GM18861 (cell line): Measurements from ENCODE around the gene RHOBTB1.

ENCODE experiments used
- ATAC-seq: cut with Tn5 transposase; IDR thresholded peaks from one replicate; pipeline ENCODE4 v1.9.1; 2021; ENCODE audit not compliant: unreplicated experiment

Gene RHOBTB1

GRCh38 chr10:60967260-60967659, 23.3 kb upstream of the RHOBTB1 start:
- no peak for ATAC-seq

- ATAC-seq, result no peak
Measured at GRCh38 chr10:60965696-60966095, 21.7 kb upstream of the RHOBTB1 start.

DNA sequence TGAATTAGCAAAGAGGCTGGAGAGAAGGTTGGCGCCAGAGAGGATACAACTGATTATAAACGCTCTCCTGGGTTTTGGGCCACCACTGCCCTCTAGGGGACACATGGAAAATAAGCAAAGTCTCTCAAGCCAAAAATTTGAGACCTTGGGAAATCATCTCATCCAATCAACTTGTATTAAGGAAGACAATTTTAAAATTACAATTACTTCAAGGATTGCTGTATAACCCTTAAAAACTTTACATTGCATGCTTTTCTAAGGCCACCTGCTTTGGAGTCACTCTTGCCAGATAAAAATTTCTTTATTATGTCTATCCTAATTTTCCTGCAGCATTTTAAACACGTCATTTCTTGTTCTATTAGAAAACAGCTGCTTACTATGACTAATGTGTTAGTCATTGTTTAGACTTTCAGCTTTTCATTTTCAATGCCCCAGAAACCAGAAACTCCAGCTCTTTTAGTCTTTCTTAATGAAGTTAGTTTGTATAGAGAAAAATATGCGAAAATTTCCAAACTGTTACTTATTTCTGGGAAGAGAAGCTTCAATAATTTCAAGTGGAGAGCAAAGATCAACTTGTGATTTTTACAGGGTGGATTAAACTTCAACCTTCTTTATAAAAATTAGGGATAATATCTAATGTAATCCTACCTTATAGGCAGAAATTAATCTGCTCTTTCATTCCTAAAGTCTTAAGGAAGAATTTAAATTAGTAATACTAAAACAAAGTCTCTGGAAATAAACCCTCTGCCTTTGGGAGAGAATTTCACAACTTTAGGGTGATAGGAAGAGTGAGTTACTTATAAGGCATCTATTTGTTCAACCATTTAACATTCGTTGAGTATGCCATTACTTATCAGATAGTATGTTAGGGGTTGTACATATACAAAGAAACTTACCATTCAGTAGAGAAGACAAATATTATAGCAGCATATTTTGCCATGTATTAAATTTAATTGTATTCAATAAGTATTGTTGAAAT, 20.6 kb upstream of the RHOBTB1 start:
- peak; percentile 55 for ATAC-seq

GRCh38 chr10:60963441-60964256, 19.7 kb upstream of the RHOBTB1 start:
- ATAC-seq, result no peak

DNA sequence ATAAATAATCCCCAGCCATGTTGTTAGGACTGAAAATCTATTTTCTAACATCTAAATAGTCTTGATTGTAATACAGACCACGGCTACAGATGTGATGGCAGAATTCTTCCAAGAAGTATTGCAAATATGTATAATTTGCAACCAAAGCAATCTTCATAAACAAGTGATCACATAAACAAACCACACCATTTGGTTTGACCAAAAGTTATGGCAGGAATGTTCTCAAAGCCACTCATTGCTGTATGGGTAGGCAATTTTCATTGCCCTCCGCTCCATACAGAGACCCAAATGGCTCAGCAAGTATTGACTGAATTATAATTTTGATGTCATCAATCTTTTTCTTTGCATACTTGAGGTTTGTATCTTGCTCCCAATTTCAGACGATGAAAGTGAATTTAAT, 19.0 kb upstream of the RHOBTB1 start:
- ATAC-seq, result no peak

DNA sequence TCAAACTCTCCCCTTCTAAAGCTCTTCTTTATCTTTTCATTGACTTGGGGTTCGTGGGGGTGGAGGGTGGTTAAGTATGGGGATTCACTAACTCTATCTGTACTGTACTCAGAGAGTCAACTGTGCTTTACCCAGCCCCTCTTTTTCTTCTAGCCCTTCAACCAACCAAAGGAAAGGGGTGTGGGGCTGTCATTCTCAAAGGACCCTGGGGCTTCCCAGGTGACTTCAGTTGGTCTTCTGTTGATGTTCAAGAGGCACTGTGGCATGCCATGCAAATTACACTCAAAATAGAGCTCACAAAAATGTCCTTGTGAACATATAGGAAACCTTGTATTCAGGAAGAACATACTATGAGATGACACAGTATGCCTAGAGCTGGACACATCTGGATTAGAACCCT, 16.9 kb upstream of the RHOBTB1 start:
- ATAC-seq, result no peak

DNA sequence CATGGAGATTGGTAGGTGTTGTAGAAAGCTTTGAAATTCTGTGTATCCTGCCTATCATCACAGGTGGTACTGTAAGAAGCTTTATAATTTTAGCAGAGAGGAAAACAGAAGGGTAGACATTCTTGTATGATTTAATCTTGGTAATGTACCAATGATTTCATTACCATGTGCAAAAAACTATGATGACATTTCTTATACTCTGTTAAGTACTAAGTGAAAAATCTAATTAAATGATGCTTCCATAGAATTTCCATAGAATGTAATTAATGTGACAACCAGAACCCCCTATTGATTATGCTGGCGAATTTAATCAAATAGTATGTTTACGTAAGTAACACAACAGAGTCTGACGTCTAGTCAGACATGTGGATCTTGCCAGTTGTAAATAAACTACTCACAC, 16.0 kb upstream of the RHOBTB1 start:
- ATAC-seq, result no peak

DNA sequence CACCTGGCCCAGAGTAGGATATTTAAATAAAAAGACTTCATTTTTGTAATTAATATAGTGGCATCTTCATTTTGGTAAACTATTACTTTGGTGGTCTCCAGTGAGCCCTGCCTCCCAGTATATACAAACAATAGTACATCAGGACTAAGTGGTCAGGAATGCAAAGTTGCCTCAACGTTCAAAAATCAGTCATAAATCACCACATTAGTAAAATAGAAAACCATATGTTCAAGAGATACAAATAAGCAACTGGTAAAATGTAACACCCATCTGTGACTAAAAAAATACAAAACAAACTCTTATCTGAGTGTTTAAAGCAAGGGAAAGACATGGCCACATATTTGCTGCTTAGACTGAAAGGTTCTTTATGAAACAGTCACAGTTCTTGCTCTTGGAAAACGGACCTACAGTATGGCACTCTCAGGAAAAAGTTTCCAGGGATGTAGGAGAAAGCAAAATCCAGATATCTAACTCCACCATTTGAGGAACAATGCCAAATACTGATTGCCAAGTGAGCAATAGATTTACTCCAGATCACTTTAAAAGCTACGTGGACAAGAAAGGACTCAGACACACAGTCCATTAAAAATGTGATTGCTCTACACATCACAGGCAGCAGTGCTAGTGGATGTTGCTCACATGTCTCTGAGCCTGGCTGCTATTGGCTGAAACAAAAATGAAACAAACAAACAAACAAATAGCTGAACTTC, 15.1 kb upstream of the RHOBTB1 start:
- ATAC-seq, result no peak

DNA sequence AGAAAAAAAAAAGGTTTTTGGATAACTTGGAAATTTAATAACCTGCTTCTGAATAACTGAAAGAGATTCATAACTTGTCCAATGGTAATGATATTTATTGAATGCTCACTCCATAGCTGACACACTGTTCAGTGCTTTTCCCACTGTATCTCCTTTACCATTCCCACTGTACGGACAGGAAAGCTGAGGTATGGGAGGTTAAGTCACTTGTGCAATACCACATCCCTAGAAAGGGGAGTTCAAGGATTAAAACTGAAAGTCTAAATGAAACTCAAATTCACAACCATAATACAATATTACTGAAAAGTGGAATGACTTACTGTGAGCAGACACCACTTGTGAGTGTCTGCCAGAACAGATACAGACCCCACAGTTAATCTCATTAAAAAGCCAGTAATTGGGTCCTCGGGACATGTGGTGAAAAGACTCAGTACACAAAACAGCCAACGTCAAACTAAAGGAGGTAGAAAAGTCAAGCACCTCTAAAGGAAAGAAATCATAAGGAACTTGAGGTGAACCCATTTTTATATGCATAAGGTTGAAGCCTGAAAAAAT, 13.8 kb upstream of the RHOBTB1 start:
- no peak for ATAC-seq

GRCh38 chr10:60955957-60956425, 12.0 kb upstream of the RHOBTB1 start:
- no peak for ATAC-seq

GRCh38 chr10:60955316-60955715, 11.3 kb upstream of the RHOBTB1 start:
- no peak for ATAC-seq

GRCh38 chr10:60954035-60954434, 10.1 kb upstream of the RHOBTB1 start:
- no peak for ATAC-seq

DNA sequence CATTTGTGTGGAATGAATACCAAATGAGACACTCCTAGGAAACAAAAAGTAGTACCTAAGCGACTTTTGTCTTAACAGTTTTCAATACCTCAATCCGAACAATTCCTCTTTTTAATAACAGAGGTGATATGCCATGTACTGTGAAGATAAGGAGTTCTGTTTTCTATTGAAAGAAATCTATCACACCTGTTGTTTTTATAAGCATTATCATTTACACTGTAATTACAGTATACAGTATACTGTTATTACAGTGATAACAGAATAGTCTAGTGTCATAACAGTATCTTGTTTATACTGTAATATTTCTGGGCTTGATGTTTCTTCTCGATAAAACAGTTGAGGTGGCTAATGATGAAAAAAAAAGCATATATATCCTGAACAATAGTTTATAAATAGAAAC, 9.4 kb upstream of the RHOBTB1 start:
- no peak for ATAC-seq

GRCh38 chr10:60952846-60953220, 8.8 kb upstream of the RHOBTB1 start:
- ATAC-seq, result no peak

DNA sequence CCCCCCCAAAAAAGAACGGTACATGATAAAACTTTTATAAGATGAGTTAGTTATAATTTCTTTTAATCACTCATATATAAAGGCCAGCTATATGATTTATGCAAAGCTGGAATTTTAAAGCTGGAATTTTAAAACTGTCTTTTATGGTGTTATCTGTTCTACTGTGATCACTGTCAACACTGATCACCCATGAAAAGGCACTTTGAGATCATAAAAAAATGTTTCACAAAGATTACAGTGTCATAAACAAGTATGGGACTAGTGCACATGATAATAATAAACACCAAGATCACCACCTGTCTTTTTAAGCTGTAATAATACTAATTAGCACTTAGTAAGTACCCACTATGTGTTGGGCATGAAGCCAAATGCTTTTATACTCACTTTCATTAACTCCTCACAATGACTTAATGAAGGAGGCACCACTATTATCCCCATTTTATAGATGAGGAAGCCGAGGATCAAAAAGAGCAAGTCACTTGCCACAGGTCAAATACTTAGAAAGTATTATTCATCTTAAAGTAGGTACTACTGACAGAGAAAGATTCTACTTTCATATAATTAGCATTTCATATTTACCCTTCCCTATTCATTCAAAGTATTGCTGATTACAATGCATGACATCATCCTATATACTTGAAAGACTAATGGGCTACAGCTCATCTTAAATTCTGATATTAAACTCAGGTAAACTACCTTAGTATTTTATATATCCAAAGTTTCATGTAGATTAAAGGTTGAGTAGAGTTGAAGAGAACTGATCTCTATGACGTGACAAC, 8.3 kb upstream of the RHOBTB1 start:
- no peak for ATAC-seq

- ATAC-seq, result no peak
Measured at GRCh38 chr10:60951272-60951724, 7.3 kb upstream of the RHOBTB1 start.

- no peak for ATAC-seq
Measured at GRCh38 chr10:60950300-60950699, 6.3 kb upstream of the RHOBTB1 start.

DNA sequence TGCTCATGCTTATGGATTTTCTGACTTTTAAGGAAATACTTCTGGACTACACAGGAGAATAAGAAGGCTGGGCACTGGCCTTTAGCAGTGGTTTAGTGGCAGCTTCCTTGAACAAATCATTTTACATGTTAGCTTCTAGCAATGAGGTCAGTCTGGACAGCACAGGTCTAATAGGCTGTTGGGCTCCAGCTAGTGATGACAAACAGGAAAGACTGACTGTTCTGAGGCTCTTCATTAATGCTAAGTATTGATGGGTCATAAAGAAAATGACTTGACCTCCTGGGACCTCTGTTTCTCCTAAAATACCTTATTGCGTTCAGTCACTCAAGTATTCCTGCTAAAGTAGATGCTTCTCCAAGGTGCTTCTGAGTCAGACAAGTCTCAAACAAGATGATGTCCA, 4.9 kb upstream of the RHOBTB1 start:
- no peak for ATAC-seq

DNA sequence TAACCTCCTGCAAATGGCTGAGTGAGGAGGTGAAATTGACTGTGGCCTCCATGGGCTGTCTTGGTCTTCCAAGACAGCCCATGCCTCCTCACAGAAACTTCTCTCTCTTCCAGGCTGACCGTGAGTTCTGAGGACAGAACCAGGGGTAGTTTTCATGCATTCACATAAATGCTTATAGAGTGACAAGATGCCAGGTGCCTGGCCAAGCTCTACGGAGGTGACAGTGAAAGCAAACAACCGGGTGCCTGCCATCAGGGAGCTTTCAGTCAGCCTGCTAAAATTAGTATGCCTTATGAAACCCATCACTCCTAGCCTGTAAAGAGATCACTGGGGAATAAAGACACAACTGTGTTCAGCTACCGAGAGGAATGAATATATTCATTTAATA, 919 bp upstream of the RHOBTB1 start:
- no peak for ATAC-seq
